Prostate gland (tissue), 2 donors: ENCODE results near the gene NRAP.

ENCODE experiments used
- POLR2A ChIP-seq: fragments of 450-650 bp; IDR thresholded peaks from one replicate; pipeline ENCODE4 v1.6.1; 2016; ENCODE audit warnings: antibody characterized with exemption, mild to moderate bottlenecking
- POLR2AphosphoS5 ChIP-seq: sonication (generic); formaldehyde crosslinking; IDR thresholded peaks from one replicate; pipeline ENCODE4 v1.6.1; 2017; ENCODE audit warnings: antibody characterized with exemption
- TF ChIP-seq, protein P1 (sequence below), 4 experiments: fragments of 200-600 bp in 2 of 4; fragments of 450-650 bp in 2 of 4; sonication (generic) in 2 of 4; IDR thresholded peaks; 1 replicate in 3 of 4; 2 replicates in 1 of 4; pipeline ENCODE4 v1.5.1; 2016 to 2019; ENCODE audit warnings: antibody characterized with exemption in 4 of 4, mild to moderate bottlenecking in 2 of 4, moderate library complexity in 2 of 4

DNA sequence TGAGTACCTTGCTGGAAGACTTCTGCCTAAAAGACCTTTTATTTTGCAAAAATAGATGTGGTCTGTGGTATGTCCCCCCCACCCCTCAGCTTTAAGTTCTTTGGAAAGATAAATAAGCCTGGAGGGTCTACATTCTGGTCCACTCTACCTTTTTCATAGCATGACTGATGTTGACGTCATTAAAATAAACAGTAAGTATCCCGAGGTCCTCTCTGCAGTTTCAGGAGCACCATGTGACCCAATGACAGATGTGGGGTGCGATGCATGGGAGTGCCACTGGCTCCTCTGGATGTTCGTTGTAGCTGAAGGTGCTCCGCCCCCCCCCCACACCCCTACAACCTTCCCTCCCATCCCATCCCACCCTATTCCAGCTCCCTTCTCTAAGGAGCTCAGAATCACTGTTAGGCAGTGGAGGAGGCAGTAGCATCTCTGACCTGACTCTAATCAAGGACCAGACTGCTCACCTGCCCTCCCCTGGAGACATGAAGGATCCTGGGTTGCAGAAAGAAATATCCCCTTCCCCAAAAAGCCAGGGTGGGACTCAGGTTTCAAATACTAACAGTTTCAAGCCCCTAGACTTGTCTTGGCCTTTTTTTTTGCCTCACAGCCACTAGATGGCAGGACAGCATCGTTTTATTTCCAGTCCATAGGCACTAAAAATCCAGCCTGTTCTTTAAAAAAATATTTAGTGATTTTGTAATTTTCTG is 40.9 kb upstream of the NRAP start:
- TF ChIP-seq, protein P1, sequence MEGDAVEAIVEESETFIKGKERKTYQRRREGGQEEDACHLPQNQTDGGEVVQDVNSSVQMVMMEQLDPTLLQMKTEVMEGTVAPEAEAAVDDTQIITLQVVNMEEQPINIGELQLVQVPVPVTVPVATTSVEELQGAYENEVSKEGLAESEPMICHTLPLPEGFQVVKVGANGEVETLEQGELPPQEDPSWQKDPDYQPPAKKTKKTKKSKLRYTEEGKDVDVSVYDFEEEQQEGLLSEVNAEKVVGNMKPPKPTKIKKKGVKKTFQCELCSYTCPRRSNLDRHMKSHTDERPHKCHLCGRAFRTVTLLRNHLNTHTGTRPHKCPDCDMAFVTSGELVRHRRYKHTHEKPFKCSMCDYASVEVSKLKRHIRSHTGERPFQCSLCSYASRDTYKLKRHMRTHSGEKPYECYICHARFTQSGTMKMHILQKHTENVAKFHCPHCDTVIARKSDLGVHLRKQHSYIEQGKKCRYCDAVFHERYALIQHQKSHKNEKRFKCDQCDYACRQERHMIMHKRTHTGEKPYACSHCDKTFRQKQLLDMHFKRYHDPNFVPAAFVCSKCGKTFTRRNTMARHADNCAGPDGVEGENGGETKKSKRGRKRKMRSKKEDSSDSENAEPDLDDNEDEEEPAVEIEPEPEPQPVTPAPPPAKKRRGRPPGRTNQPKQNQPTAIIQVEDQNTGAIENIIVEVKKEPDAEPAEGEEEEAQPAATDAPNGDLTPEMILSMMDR (IDR thresholded peaks at IDR 0.05), result peak in 3 of 4 experiments; percentile 64 to 72 (median 65)
- TF ChIP-seq POLR2A, result no peak
- TF ChIP-seq POLR2AphosphoS5, result no peak
